Cortex of kidney (tissue), 1 donor: Measurements from ENCODE around the gene SPSB3.

Source experiments
- DNase-seq: peaks from one replicate; lab custom pipeline; 2025; lab: John Stamatoyannopoulos, UW

SPSB3 gene

DNA sequence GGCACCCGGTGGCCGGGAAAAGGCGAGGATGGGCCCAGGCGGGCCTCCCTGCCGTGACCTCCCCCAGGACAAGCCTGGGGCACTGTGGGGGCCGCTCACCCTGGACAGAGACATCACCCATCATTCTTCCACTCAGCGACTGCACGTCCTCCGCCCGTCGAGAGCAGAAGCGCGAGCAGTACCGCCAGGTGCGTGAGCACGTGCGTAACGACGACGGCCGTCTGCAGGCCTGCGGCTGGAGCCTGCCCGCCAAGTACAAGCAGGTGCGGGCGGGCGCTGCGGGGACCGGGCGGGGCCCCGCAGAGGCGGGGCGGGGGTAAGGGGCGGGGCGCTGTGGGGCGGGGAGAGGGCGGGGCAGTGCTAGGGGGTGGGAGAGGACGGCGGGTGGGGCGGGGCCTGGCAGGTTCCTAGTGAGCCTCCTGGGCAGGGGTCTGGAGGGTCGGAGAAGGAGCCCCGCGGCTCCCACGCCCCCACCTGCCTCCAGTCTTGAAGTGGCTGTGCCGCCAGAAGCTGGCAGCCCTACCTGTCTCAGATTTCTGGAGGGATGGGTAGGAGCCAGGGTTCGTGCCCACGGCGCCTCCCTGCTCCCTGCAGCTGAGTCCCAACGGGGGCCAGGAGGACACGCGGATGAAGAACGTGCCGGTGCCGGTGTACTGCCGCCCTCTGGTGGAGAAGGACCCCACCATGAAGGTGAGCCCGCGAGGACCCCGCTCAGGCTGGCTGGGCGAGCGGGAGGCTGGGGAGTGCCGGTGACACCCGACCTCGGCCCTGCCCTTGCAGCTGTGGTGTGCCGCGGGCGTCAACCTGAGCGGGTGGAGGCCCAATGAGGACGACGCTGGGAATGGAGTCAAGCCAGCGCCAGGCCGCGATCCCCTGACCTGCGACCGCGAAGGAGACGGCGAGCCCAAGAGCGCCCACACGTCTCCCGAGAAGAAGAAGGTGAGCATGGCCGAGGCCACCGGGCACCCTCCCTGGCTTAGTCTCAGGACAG, 18.6 kb downstream of the SPSB3 start:
- DNase-seq, result no peak

DNA sequence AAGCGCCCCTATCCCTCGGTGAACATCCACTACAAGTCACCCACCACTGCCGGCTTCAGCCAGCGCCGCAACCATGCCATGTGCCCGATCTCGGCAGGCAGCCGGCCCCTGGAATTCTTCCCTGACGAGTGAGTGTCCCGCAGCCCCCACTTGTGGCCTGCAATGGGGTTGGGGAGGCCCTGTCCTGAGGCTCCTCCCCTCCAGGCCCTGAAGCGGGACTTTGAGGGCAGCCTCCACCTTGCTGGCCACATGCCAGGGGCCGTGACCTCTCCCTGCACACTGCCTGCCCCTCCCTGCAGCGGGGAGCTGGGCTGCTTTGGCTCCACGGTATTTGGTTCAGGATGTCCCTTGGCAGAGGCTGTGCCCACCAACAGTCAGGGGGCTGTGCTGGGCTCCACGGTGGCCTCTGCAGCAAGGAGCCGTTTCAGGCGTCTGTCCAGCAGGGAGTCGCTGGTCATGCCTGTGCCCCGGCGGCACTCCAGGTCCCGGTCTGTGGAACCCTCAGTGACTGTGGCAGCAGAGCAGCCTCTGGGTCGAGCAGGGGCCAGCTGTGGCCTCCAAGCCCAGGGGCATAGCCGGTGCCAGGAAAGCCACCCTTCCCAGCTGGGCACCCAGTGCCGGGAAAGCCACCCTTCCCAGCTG, 19.4 kb downstream of the SPSB3 start:
- no peak for DNase-seq

- no peak for DNase-seq
Observed at GRCh38 chr16:1762196-1762878, 20.0 kb downstream of the SPSB3 start.

DNA sequence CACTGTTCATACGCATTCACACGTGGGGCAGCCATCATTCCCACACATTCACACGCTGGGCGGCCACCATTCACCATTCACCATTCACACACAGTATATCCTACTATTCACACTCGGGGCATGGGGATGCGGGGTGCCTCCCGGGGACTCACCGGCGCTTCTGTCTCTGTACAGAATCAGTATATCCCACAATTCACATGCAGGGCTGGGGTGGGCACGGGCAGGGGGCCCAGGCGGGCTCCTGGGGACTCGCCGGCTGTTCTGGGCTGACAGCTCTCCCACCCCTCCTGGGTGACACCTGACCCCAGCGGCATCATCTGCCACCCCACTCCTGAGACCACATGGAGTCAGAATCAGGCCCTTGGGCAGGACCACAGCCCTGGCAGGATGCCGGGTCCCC, 20.6 kb downstream of the SPSB3 start:
- DNase-seq, result no peak

DNA sequence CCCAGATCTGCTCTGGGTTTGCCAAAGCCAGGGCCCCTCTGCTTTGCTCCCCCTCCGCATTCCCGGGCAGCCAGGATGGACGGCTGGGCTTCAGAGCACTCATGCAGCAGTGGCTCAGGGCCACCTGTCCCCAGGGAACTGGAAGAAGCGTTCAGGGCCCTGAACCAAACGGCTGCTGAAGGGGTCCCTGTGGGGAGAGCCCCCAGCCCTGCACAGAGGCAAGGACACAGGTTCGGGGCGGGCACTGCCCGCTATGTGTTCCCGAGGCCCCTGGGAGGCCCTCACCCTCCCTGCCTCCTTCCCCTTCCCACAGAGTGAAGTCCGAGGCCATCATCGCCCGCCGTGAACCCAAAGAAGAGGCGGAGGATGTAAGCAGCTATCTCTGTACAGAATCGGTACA, 21.5 kb downstream of the SPSB3 start:
- DNase-seq, result no peak

DNA sequence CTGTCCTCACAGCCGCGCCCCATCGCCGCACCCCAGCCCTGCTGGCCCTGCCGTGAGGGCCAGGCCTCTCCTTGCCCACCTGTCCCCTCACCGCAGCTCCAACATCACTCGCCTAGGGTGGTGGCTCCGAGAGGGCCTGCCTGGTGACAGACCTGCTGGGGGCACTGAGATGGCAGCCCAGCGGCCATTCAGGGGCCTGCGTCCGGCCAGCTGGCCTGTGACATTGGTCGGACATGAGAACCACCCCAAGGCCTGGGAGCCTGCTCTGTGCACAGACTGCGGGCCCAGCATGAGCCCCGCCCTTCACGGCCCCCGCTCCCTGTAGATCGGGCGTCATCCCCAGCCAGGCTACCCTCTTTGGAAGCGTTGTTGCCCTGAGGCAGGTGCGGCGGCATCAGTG, 22.9 kb downstream of the SPSB3 start:
- no peak for DNase-seq

DNA sequence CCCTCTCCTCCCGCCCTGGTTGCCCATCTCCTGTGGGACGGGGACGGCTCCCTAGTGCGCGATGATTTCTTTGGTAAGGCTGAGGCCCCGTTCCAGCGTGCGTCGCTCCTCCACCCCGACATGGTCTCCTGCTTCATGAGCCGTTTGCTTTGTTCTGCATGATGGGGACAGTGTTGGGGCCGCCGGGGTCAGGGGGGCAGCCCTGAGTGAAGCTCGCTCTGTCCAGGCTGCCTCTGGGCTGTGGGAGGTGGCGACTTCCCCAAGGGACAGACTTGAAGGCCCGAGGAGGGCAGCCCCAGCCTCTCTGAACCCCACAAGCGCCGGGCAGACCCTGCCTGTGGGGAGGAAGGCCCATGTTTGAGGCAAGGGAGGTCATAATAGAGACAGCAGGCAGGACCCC, 23.4 kb downstream of the SPSB3 start:
- DNase-seq, result no peak

DNA sequence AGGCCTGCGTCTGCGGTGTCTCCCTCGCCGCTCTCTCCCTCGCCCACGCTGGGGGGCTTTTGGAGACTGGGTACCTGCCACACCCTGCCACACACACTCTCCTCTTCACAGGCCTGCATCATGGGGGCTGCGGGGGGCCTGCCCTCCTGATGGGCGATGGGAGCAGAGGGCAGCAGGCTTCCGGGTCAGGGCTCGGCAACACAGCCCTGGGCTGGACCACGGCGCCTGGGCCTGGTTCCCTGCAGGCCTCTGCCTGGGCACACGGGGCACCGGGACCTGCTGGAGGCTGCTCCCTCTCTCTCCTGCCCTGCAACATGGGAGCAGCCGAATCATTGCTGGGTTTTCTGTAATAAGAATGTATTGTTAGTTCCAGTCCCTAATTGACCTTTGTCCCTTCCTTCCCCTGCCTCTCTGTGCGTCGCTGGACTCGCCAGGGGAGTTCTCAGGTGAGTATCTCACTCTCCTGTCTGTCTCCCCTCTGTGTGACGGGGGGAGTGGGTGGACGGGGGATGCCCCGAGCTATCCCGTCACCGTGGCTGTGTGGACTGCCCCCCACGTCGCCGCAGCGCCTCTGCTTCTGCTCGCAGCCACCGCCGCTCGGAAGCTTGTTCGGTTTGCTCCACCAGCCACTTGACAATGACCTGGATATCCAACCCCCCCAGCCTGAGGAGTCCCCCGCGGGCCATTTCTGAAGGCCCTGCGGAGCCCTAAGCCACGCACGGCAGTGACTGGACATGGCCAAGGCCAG, 24.5 kb downstream of the SPSB3 start:
- no peak for DNase-seq

DNA sequence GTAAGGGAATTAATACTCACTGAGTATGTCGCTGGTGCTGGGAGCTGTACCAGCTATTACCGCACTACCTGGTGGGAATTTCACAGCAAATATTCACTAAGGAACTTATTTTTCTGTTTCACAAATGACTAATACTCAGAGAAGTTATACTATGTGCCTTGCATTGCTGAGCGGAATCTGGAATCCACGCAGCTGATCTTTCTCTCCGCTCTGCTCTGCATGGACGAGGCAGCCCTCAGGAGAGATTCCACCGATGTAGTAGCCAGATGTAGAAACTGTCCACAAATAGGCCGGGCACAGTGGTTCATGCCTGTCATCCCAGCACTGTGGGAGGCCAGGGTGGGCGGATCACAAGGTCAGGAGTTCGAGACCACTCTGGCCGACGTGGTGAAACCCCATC, 28.2 kb downstream of the SPSB3 start:
- DNase-seq, result no peak

DNA sequence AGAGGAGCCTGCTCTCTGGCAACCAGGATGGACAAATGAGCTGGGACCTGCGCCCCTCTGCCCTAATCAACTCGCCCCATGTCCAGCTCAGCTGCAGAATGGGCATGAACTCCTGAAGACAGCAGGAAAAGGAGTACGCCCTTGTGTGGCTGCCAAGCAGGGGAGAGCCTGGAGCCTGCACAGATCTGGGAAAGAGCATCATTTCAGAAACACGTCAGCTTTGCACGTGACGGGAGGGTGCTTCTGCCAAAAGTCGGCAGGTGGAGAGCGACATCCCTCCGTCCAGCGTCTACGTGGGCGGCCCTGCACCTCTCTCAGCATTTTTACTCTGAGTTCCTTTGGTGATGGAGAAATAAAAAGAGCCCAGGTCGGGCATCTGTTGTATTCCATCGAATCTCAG, 29.5 kb downstream of the SPSB3 start:
- DNase-seq, result no peak

- DNase-seq, result no peak
Observed at GRCh38 chr16:1751946-1752345, 30.4 kb downstream of the SPSB3 start.

- no peak for DNase-seq
Observed at GRCh38 chr16:1749152-1750117, 32.9 kb downstream of the SPSB3 start.

GRCh38 chr16:1747934-1748333, 34.4 kb downstream of the SPSB3 start:
- DNase-seq, result no peak

DNA sequence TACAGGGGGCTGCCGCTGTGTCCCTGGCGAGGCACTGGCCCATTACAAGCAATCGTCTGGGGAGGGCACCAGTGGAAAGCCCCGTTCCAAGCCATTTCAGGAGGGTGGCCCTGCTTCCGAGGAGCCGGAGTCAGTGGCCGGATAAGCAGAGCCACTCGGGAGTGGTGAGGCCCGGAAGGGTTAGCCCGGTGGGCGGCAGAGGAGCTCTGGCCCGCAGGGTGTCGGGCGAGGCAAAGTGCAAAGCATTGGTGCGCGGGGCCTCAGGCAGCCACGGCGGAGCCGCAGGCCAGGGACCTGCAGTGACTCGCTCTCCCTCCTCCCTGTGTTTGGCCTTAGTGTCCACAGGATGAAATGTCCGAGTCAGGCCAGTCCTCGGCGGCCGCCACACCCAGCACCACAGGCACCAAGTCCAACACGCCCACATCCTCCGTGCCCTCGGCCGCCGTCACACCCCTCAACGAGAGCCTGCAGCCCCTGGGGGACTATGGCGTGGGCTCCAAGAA, 35.6 kb downstream of the SPSB3 start:
- DNase-seq, result no peak

GRCh38 chr16:1745900-1746692, 36.3 kb downstream of the SPSB3 start:
- DNase-seq, result no peak

GRCh38 chr16:1745181-1745899, 37.0 kb downstream of the SPSB3 start:
- DNase-seq, result no peak

DNA sequence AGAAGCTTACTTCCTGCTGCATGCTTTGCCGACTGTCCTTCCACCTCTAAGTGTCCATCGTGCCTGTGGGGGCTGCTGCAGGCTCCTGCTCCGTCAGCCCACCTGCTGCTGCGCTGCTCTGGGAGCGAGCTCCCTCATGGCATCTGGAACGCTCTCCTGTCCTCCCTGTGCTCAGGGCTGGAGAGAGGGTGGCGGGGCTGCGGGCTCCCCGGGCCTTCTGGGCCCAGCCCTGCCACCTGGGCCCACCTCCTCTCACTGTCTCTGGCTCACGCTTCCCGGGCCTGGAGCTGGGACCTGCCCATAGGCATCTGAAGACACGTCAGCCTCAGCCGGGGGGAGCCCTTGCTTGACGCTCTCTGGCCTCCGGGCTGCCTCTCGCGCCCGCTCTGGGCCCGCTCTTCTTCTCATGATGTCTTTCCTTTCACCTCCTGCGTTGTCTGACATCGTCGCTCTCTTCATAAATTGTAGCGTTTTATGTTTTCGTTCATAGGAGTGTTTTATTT, 38.0 kb downstream of the SPSB3 start:
- no peak for DNase-seq

DNA sequence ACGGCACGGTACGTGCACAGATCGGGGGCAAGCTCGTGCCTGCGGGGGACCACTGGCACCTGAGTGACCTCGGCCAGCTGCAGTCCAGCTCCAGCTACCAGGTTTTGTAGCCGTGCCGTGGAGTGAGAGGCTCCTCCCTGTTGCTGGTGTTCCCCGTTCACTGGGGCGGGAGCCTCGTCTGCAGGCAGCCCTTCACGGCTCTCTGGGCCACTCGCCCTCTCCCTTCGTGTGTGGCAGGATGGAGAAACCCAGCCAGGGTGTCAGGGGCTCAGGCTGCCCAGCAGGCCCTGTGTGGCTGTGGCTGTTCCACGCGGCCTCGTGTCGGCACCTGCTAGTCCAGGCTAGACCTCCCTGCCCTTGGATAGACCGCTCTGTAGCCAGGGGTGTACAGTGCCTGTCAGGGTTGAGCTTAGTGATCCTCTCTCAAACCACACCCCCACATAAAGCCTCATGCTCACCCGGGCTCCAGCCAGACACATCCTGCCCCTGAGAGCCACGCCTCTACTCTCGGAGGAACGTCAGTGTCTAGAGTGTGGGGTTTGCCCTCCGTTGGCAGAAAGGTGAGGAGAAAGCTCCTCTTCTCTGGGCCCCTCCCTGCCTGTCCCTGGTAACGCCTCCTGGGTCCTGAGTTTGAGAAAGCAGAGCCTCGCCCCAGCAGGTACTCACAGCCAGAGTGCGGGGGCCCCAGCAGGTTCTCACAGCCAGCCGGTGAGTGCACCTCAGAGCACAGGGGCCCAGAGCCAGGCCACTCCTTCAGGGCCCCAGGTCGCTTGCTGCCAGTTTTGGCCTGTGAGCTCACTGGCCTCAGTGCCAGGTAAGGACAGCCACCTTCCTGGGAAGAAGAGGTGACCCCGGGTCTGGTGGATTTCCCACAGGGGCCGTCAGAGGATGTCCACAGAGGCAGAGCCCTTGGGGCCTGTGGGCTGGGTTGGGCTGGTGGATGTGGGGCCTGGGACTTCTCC, 38.7 kb downstream of the SPSB3 start:
- DNase-seq, result no peak
